ENCODE data around the gene MYCBPAP. TPM values are rescaled to one million over a fixed set of nuclear protein-coding genes. Genes with fewer than 3 reads are reported as not detected.

MYCBPAP gene
- total RNA-seq, 3 donors from 2014 or later, result 0.66 to 1.9 (median 1.3) TPM

GRCh38 chr17:50466371-50467113, 41.7 kb upstream of the MYCBPAP start:
- H3K27ac ChIP-seq, result peak overlapping the region in 1 of 2 donors; percentile 72
- TF ChIP-seq POLR2A (IDR thresholded peaks at IDR 0.05) (no peak), POLR2AphosphoS5 (IDR thresholded peaks at IDR 0.05) (no peak), CTCF (IDR thresholded peaks at IDR 0.05) (no peak)
- peak in 1 of 2 donors; percentile 49 for DNase-seq (ENCODE audit: low spot score in 2 of 2)
- H3K4me1 ChIP-seq, result peaks cover 6% of the 10 kb centered on the region in 2 donors
- peak overlapping the region in 1 of 3 donors; percentile 11 for H3K4me3 ChIP-seq
- no peaks in the 10 kb centered on the region for H3K9me3 ChIP-seq
- no peaks in the 10 kb centered on the region for H3K27me3 ChIP-seq
- H3K36me3 ChIP-seq, result peaks cover 4% of the 10 kb centered on the region
- intact Hi-C loops (cut with DNase I; ENCODE audit: low total_unique reads), result no loop called here

- Histone ChIP-seq H3K9me3 (no peaks in the 10 kb centered on the region), H3K27ac (peak overlapping the region in 1 of 2 donors; percentile 72), H3K36me3 (peaks cover 4% of the 10 kb centered on the region), H3K4me1 (peaks cover 6% of the 10 kb centered on the region in 2 donors), H3K4me3 (peak overlapping the region in 2 of 3 donors; percentile 53 to 65), H3K27me3 (no peaks in the 10 kb centered on the region)
- intact Hi-C loops (cut with DNase I; ENCODE audit: low total_unique reads), result no loop called here
- no peak for DNase-seq (ENCODE audit: low spot score in 2 of 2)
- TF ChIP-seq POLR2AphosphoS5 (IDR thresholded peaks at IDR 0.05), result no peak
- TF ChIP-seq CTCF (IDR thresholded peaks at IDR 0.05), result no peak
- TF ChIP-seq POLR2A (IDR thresholded peaks at IDR 0.05), result no peak
These were observed 41.0 kb upstream of the MYCBPAP start for GRCh38 chr17:50467114-50467854.

- no peaks in the 10 kb centered on the region for H3K27me3 ChIP-seq
- H3K9me3 ChIP-seq, result no peaks in the 10 kb centered on the region
- H3K4me3 ChIP-seq, result peak overlapping the region in 2 of 3 donors; percentile 53 to 65
- H3K36me3 ChIP-seq, result peaks cover 3% of the 10 kb centered on the region
- H3K27ac ChIP-seq, result peak overlapping the region in 1 of 2 donors; percentile 72
- intact Hi-C loops (cut with DNase I; ENCODE audit: low total_unique reads), result no loop called here
- DNase-seq (ENCODE audit: low spot score in 2 of 2), result no peak
- TF ChIP-seq CTCF (IDR thresholded peaks at IDR 0.05), result no peak
- no peak for TF ChIP-seq POLR2AphosphoS5 (IDR thresholded peaks at IDR 0.05)
- no peak for TF ChIP-seq POLR2A (IDR thresholded peaks at IDR 0.05)
- peaks cover 6% of the 10 kb centered on the region in 2 donors for H3K4me1 ChIP-seq
These were observed 40.4 kb upstream of the MYCBPAP start for GRCh38 chr17:50467855-50468303.

GRCh38 chr17:50468304-50469207, 39.7 kb upstream of the MYCBPAP start, which contains the start of gene CHAD:
CHAD (minus strand) TSS chr17:50468880; CDS start chr17:50468813, 67 bp downstream.
- H3K4me1 ChIP-seq, result peaks cover 6% of the 10 kb centered on the region in 2 donors
- no peaks in the 10 kb centered on the region for H3K27me3 ChIP-seq
- intact Hi-C loops (cut with DNase I; ENCODE audit: low total_unique reads), result no loop called here
- no peaks in the 10 kb centered on the region for H3K9me3 ChIP-seq
- no peak for TF ChIP-seq CTCF (IDR thresholded peaks at IDR 0.05)
- TF ChIP-seq POLR2A (IDR thresholded peaks at IDR 0.05), result no peak
- peak in 1 of 3 donors; percentile 10 for TF ChIP-seq POLR2AphosphoS5 (IDR thresholded peaks at IDR 0.05)
- peak within 1 kb of the TSS; percentile 68 to 72 for H3K27ac ChIP-seq
- H3K36me3 ChIP-seq, result no peaks in the 10 kb centered on the region
- DNase-seq (ENCODE audit: low spot score in 2 of 2), result peak in 1 of 2 donors; percentile 65
- peak within 1 kb of the TSS; percentile 27 to 65 (median 53) for H3K4me3 ChIP-seq
